Renal cortical epithelial cell (primary cell): Measurements from ENCODE around the gene SEL1L. TPM values are rescaled to one million over a fixed set of nuclear protein-coding genes. Genes with fewer than 3 reads are reported as not detected.

Source experiments
- total RNA-seq: library from RNA; depleted of rRNA; stranded (reverse); fragments of >200 nt; gene quantifications from 2 replicates; pipeline ENCODE4 v1.2.3, GENCODE V29; 2014

Gene SEL1L
- total RNA-seq, 1 donor from 2014 or later: 89.4 TPM

Other genes starting within 250 kb of the SEL1L start
- 9.9 and 91.9 TPM in 2 replicates for gene STON2, start 133.5 kb downstream of the SEL1L start, total RNA-seq